GM18868 (cell line): ENCODE measurements around the gene PILRB.

Experiments used
- ATAC-seq: cut with Tn5 transposase; IDR thresholded peaks from one replicate; pipeline ENCODE4 v1.9.1; 2021; ENCODE audit warnings: mild to moderate bottlenecking, moderate library complexity; ENCODE audit not compliant: unreplicated experiment

The PILRB gene

GRCh38 chr7:100400656-100401055 lies 42.7 kb downstream of the PILRB start:
- no peak for ATAC-seq

- no peak for ATAC-seq
Observed at GRCh38 chr7:100401811-100402210, 43.9 kb downstream of the PILRB start.

- no peak for ATAC-seq
Observed at GRCh38 chr7:100402241-100402640, 44.3 kb downstream of the PILRB start.

- no peak for ATAC-seq
Observed at GRCh38 chr7:100406767-100407166, 48.9 kb downstream of the PILRB start.

GRCh38 chr7:100407285-100408180 lies 49.6 kb downstream of the PILRB start:
- ATAC-seq = no peak

- ATAC-seq = no peak
Observed at GRCh38 chr7:100411101-100411500, 53.2 kb downstream of the PILRB start.

GRCh38 chr7:100413346-100413745 lies 55.4 kb downstream of the PILRB start:
- no peak for ATAC-seq

- ATAC-seq = no peak
Observed at GRCh38 chr7:100413889-100414288, 56.0 kb downstream of the PILRB start.

GRCh38 chr7:100415448-100415847 lies 57.5 kb downstream of the PILRB start:
- ATAC-seq = no peak
